GM23338 (cell line): Measurements from ENCODE around the gene DHRSX.

ENCODE experiments used
- CREB1 ChIP-seq: fragments of 250-450 bp; sonication (Bioruptor Pico); IDR thresholded peaks from 2 replicates; pipeline ENCODE4 v1.5.0; 2020; ENCODE audit warnings: low read depth, mild to moderate bottlenecking, moderate library complexity
- CTCF ChIP-seq, 2 experiments: fragments of 200-600 bp in 1 of 2; sonication (generic) in 1 of 2; conservative IDR thresholded peaks; 2 replicates each; pipeline versions ENCODE4 v1.5.1 to v1.6.1; 2016 to 2017; ENCODE audit warnings: antibody characterized with exemption in 2 of 2, low read depth in 2 of 2, mild to moderate bottlenecking in 2 of 2, moderate library complexity in 1 of 2
- ETS1 ChIP-seq: IDR thresholded peaks from 2 replicates; pipeline ENCODE4 v1.6.1; 2016; ENCODE audit warnings: antibody characterized with exemption
- EZH2 ChIP-seq: fragments of 200-600 bp; sonication (generic); IDR thresholded peaks from one replicate; pipeline ENCODE4 v1.8.0; 2017; ENCODE audit warnings: antibody characterized with exemption, mild to moderate bottlenecking, low read depth; ENCODE audit not compliant: unreplicated experiment
- EZH2phosphoT487 ChIP-seq: fragments of 200-600 bp; sonication (generic); IDR thresholded peaks from one replicate; pipeline ENCODE4 v1.8.1; 2018; ENCODE audit warnings: antibody characterized with exemption; ENCODE audit not compliant: unreplicated experiment
- POLR2AphosphoS5 ChIP-seq: IDR thresholded peaks from 2 replicates; pipeline ENCODE4 v1.6.1; 2016; ENCODE audit warnings: antibody characterized with exemption, low read depth
- REST ChIP-seq: IDR thresholded peaks from one replicate; pipeline ENCODE4 v1.6.1; 2018; ENCODE audit warnings: antibody characterized with exemption; ENCODE audit not compliant: unreplicated experiment
- STAT1 ChIP-seq: IDR thresholded peaks from one replicate; pipeline ENCODE4 v1.6.1; 2016; ENCODE audit warnings: antibody characterized with exemption; ENCODE audit not compliant: unreplicated experiment
- ZNF114 ChIP-seq: fragments of 250-450 bp; sonication (Bioruptor Pico); IDR thresholded peaks from 2 replicates; pipeline ENCODE4 v1.5.0; 2020; ENCODE audit warnings: mild to moderate bottlenecking, moderate library complexity
- ZNF331 ChIP-seq: fragments of 250-450 bp; sonication (Bioruptor Pico); IDR thresholded peaks from 2 replicates; pipeline ENCODE4 v1.5.0; 2020; ENCODE audit warnings: low read depth, mild to moderate bottlenecking, moderate library complexity

GRCh38 chrX:2517055-2517454 lies 16.3 kb upstream of the DHRSX start:
- no peak for TF ChIP-seq EZH2
- no peak for TF ChIP-seq REST
- no peak for TF ChIP-seq CTCF (conservative IDR thresholded peaks at IDR 0.05; ENCODE audit: low read depth in 2 of 2)
- no peak for TF ChIP-seq STAT1
- no peak for TF ChIP-seq POLR2AphosphoS5
- TF ChIP-seq ZNF114 (CRISPR knock-in tag), result no peak
- no peak for TF ChIP-seq ZNF331 (CRISPR knock-in tag)
- no peak for TF ChIP-seq CREB1 (CRISPR knock-in tag)
- TF ChIP-seq ETS1, result no peak
- TF ChIP-seq EZH2phosphoT487, result no peak
